Measurements from ENCODE around the gene POLDIP3.

DNA sequence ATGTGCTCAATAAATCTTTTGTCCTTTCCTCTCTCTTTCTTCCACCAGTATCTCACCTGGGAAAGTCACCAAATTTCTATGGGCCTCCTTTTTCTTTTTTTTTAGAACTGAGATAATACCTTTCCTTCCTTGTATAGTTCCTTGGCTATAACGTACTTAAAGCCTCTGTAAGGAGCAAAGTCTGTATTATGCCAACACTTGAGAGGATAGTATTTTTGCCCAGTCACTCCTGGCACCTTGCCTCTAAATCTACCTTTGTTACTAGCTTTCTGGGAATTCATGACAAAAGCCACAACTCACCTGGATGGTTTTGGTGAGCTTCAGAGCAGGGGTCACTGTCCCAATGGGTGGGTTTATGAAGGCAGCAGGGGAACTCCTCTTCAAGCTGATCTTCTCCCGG, 12.2 kb downstream of the POLDIP3 start:
- no peak for TF ChIP-seq SIN3A (IDR thresholded peaks at IDR 0.05; ENCODE audit: borderline replicate concordance, insufficient read depth, low read length)
- no peak for TF ChIP-seq POLR2AphosphoS5 (IDR thresholded peaks at IDR 0.05; ENCODE audit: low read depth, low read length)
- no peak for TF ChIP-seq FOXP2 (optimal IDR thresholded peaks at IDR 0.05; ENCODE audit: borderline replicate concordance, extremely low read depth, extremely low read length, insufficient read depth)
- no peak for TF ChIP-seq REST (IDR thresholded peaks at IDR 0.05; ENCODE audit: insufficient read depth in 1 of 2, low read depth in 2 of 2, low read length in 2 of 2)
- TF ChIP-seq TAF1 (IDR thresholded peaks at IDR 0.05; ENCODE audit: borderline replicate concordance, insufficient read depth, low read length) = no peak

Data from PFSK-1 (cell line).